Panc1 (cell line): ENCODE data around the gene KIF26A. TPM values are rescaled to one million over a fixed set of nuclear protein-coding genes. Genes with fewer than 3 reads are reported as not detected.

ENCODE experiments used
- ATAC-seq: fragments of 200-7000 bp; cut with Tn5 transposase; 2 replicates; pipeline ENCODE4 v1.9.1; 2020; ENCODE audit warnings: mild to moderate bottlenecking, moderate library complexity
- BruUV-seq: library from RNA; stranded (reverse); fragments of 400-500 nt; replicated peaks from 2 replicates; lab custom pipeline; 2021; lab: Mats Ljungman, UMichigan
- CTCF ChIA-PET: fragments of 300-600 bp; sonication (Branson Sonifier 250); formaldehyde crosslinking; loops from one replicate; lab custom pipeline; 2022; ENCODE audit warnings: antibody characterized with exemption; lab: Charles Lee
- POLR2A ChIA-PET: fragments of 300-600 bp; sonication (Branson Sonifier 250); formaldehyde crosslinking; loops from one replicate; lab custom pipeline; 2022; ENCODE audit warnings: antibody characterized with exemption; lab: Charles Lee
- DNase-seq: peaks from one replicate; pipeline ENCODE4 v3.0.0-alpha.2; 2010; ENCODE audit warnings: low read depth, low spot score
- H3K27ac ChIP-seq: 2 replicates; pipeline ENCODE4 v1.5.1; 2011; ENCODE audit warnings: mild to moderate bottlenecking, low read length, inconsistent platforms
- H3K27me3 ChIP-seq: fragments of 200-500 bp; sonication (Bioruptor generic); 2 replicates; pipeline ENCODE4 v1.6.0; 2014; ENCODE audit warnings: low read length, inconsistent platforms; ENCODE audit not compliant: control insufficient read depth, insufficient read depth
- H3K36me3 ChIP-seq: fragments of 200-500 bp; sonication (Bioruptor generic); 2 replicates; pipeline ENCODE4 v1.5.1; 2014; ENCODE audit warnings: inconsistent platforms, mild to moderate bottlenecking, low read length, moderate library complexity; ENCODE audit not compliant: control insufficient read depth, insufficient read depth
- H3K4me1 ChIP-seq: 2 replicates; pipeline ENCODE4 v1.5.1; 2011; ENCODE audit warnings: inconsistent platforms, mild to moderate bottlenecking, low read length, moderate library complexity; ENCODE audit not compliant: control insufficient read depth, insufficient read depth
- H3K4me3 ChIP-seq, 2 experiments: 2 replicates each; pipeline ENCODE4 v1.5.1; 2011 to 2012; ENCODE audit warnings: low read depth in 2 of 2, low read length in 2 of 2, mild to moderate bottlenecking in 2 of 2, inconsistent platforms in 1 of 2, moderate library complexity in 1 of 2
- H3K9me3 ChIP-seq: fragments of 200-500 bp; sonication (Bioruptor generic); 2 replicates; pipeline ENCODE4 v1.5.1; 2014; ENCODE audit warnings: low read depth, mild to moderate bottlenecking, inconsistent platforms, low read length, moderate library complexity; ENCODE audit not compliant: control insufficient read depth, insufficient read depth
- CTCF ChIP-seq: fragments of 450-650 bp; IDR thresholded peaks from 2 replicates; pipeline ENCODE4 v1.5.1; 2017; ENCODE audit warnings: mild to moderate bottlenecking
- POLR2AphosphoS5 ChIP-seq: IDR thresholded peaks from 2 replicates; pipeline ENCODE4 v1.6.1; 2012; ENCODE audit warnings: mild to moderate bottlenecking, low read depth, low read length, moderate library complexity
- REST ChIP-seq, 2 experiments: IDR thresholded peaks; 2 replicates each; pipeline ENCODE4 v1.6.1; 2011 to 2012; ENCODE audit warnings: low read depth in 2 of 2, control low read depth in 1 of 2, low read length in 1 of 2, mild to moderate bottlenecking in 1 of 2, moderate library complexity in 1 of 2; ENCODE audit not compliant: insufficient read depth in 1 of 2
- SIN3A ChIP-seq: IDR thresholded peaks from 2 replicates; pipeline ENCODE4 v1.6.1; 2012; ENCODE audit warnings: low read depth, mild to moderate bottlenecking, low read length, moderate library complexity, borderline replicate concordance; ENCODE audit not compliant: insufficient read depth
- TCF7L2 ChIP-seq: IDR thresholded peaks from 2 replicates; pipeline ENCODE4 v1.6.1; 2011; ENCODE audit warnings: mild to moderate bottlenecking, low read depth, low read length, inconsistent platforms
- in situ Hi-C: cut with HindIII; loops from 2 replicates; pipeline ENCODE4 v1.10.0; 2016; ENCODE audit warnings: low sequenced_read_pairs, low pct_unique_long_range_greater_than_20kb
- intact Hi-C: fragments of 100-400 bp; cut with micrococcal nuclease; formaldehyde crosslinking; loops from one replicate; pipeline ENCODE4 v1.10.0; 2022; ENCODE audit not compliant: unreplicated experiment
- total RNA-seq: library from RNA; stranded (reverse); gene quantifications from one replicate; pipeline ENCODE4 v1.2.1, GENCODE V29; 2021; ENCODE audit not compliant: unreplicated experiment

The KIF26A gene
- total RNA-seq, 1 experiment from 2014 or later = 4.4 TPM

GRCh38 chr14:104121142-104121541, 17.2 kb upstream of the KIF26A start:
- Histone ChIP-seq H3K9me3 (peaks cover 11% of the 10 kb centered on the region; the same call in 1 of the 2 replicates), H3K4me3 (no peak overlapping the region), H3K36me3 (no peaks in the 10 kb centered on the region; the same call in 1 of the 2 replicates), H3K4me1 (no peaks in the 10 kb centered on the region), H3K27ac (no peak overlapping the region), H3K27me3 (no peaks in the 10 kb centered on the region; the same call in 1 of the 2 replicates)
- in situ Hi-C loops = no loop called here
- no peak for DNase-seq
- intact Hi-C loops = no loop called here
- TF ChIP-seq REST (IDR thresholded peaks at IDR 0.05; ENCODE audit: insufficient read depth in 1 of 2, low read depth in 2 of 2, low read length in 1 of 2) (no peak), POLR2AphosphoS5 (no peak), TCF7L2 (no peak), CTCF (no peak), SIN3A (no peak)
- ChIA-PET POLR2A (no interaction called here), CTCF (no interaction called here)
- no TSS peak for BruUV-seq
- no peak for ATAC-seq

GRCh38 chr14:104123879-104124278, 14.5 kb upstream of the KIF26A start:
- in situ Hi-C loops (no loop called here), intact Hi-C loops (no loop called here)

GRCh38 chr14:104125011-104125410, 13.4 kb upstream of the KIF26A start:
- ATAC-seq = no peak
- no TSS peak for BruUV-seq
- intact Hi-C loops = no loop called here
- H3K27ac ChIP-seq = no peak overlapping the region
- no peak overlapping the region for H3K4me3 ChIP-seq
- peaks cover 11% of the 10 kb centered on the region; the same call in 1 of the 2 replicates for H3K9me3 ChIP-seq
- no peaks in the 10 kb centered on the region; the same call in 1 of the 2 replicates for H3K27me3 ChIP-seq
- DNase-seq = no peak
- no peak for TF ChIP-seq TCF7L2
- TF ChIP-seq SIN3A = no peak
- no peak for TF ChIP-seq CTCF
- TF ChIP-seq POLR2AphosphoS5 = no peak
- TF ChIP-seq REST (IDR thresholded peaks at IDR 0.05; ENCODE audit: insufficient read depth in 1 of 2, low read depth in 2 of 2, low read length in 1 of 2) = no peak
- H3K4me1 ChIP-seq = no peaks in the 10 kb centered on the region
- in situ Hi-C loops = no loop called here
- H3K36me3 ChIP-seq = no peaks in the 10 kb centered on the region
- ChIA-PET POLR2A (no interaction called here), CTCF (no interaction called here)

More at GRCh38 chr14:104123879-104124278, 14.5 kb upstream of the KIF26A start:
- POLR2A ChIA-PET = no interaction called here
- Histone ChIP-seq H3K27ac (no peak overlapping the region), H3K9me3 (peaks cover 11% of the 10 kb centered on the region; the same call in 1 of the 2 replicates), H3K4me1 (no peaks in the 10 kb centered on the region), H3K36me3 (no peaks in the 10 kb centered on the region), H3K4me3 (no peak overlapping the region), H3K27me3 (no peaks in the 10 kb centered on the region; the same call in 1 of the 2 replicates)
- CTCF ChIA-PET = interaction anchor here (0.6 kb wide), 1 partner anchor 339 kb away, joined by 7 read pairs; no protein-coding TSS in a partner anchor
- DNase-seq (no peak), ATAC-seq (no peak)
- BruUV-seq = no TSS peak
- TF ChIP-seq POLR2AphosphoS5 = no peak
